Body of pancreas (tissue), 4 donors: ENCODE data around the gene NAT8L.

ENCODE experiments used
- CTCF ChIP-seq, 7 experiments: fragments of 450-650 bp in 4 of 7; fragments of 200-600 bp in 3 of 7; sonication (generic) in 3 of 7; IDR thresholded peaks; one replicate each; pipeline ENCODE4 v1.5.1; 2016 to 2019; ENCODE audit warnings: antibody characterized with exemption in 7 of 7
- POLR2A ChIP-seq, 3 donors: fragments of 450-650 bp; IDR thresholded peaks; one replicate each; pipeline ENCODE4 v1.6.1; 2016; ENCODE audit warnings: antibody characterized with exemption in 3 of 3, mild to moderate bottlenecking in 2 of 3

- TF ChIP-seq CTCF (IDR thresholded peaks at IDR 0.05) (no peak), POLR2A (IDR thresholded peaks at IDR 0.05) (no peak)
These were observed 18.5 kb upstream of the NAT8L start for GRCh38 chr4:2040391-2041238.
